ENCODE data around the gene PPIP5K2.

- TF ChIP-seq CTCF (IDR thresholded peaks at IDR 0.05; ENCODE audit: low read length) (no peak), EZH2phosphoT487 (IDR thresholded peaks at IDR 0.05; ENCODE audit: low read length) (no peak), EZH2 (optimal IDR thresholded peaks at IDR 0.05; ENCODE audit: low read depth, low read length) (no peak)
These were observed 7.2 kb upstream of the PPIP5K2 start for GRCh38 chr5:103112910-103113309.
